NCI-H345 (cell line): Measurements from ENCODE around the gene FERMT3.

ENCODE experiments used
- DNase-seq: peaks from one replicate; lab custom pipeline; 2025; lab: John Stamatoyannopoulos, UW

Gene FERMT3

GRCh38 chr11:64186492-64187165 lies 19.9 kb upstream of the FERMT3 start:
- DNase-seq, result peak; percentile 40

DNA sequence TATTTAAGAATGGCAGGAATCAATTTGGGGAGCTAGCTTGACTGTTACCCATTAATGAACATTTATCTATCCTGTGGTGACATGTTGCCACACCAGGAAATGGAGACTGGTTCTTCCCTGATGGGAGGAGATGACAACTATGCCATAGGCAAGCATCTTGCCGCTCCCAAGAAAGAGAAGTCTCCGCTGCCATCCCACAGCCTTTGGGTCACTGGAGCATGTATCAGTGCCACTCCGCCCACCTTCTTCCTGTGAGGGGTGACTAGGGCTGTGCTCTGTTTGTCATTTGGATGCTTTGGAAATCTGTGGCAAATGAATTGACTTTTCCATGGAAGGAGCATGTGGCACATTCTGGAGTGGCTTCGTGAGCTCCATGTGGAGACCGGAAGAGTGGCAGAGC lies 14.1 kb upstream of the FERMT3 start:
- no peak for DNase-seq

- DNase-seq, result no peak
Observed at GRCh38 chr11:64196626-64197025, 9.9 kb upstream of the FERMT3 start.

DNA sequence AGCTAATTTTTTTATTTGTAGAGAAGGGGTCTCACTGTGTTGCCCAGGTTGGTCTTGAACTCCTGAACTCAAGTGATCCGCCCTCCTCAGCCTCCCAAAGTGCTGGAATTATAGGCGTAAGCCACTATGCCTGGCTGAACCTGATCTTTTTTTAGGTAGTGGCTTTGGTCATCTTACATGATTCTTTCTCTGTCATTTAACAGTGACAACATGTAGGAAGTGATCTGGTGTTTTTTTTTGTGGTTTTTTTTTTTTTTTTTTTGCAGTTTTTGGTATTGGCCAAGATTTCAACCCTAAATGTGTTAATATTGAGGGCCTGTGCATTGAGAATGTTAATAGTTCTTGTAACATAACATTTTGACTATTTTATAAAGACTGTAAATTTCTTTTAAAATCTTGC lies 8.0 kb upstream of the FERMT3 start:
- no peak for DNase-seq

DNA sequence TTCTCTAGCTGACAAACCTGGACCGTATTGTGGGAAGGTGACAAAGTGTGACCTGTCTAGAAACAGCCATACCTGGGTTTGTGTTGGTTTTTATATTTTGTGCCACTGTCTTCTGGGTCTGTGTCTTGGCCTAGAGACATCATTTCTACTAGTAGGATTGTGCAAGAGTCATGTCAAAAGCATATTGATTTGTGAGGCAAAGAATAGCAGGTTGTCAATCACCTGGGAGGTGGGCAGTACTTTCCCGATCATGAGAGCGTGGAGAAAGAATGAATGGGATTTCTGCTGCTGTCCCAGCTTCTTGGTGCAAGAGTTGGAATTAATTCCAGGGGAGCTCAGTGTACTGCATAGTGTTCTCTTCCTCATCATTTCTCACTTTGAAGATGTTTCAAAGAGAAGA lies 5.0 kb upstream of the FERMT3 start:
- DNase-seq, result no peak

DNA sequence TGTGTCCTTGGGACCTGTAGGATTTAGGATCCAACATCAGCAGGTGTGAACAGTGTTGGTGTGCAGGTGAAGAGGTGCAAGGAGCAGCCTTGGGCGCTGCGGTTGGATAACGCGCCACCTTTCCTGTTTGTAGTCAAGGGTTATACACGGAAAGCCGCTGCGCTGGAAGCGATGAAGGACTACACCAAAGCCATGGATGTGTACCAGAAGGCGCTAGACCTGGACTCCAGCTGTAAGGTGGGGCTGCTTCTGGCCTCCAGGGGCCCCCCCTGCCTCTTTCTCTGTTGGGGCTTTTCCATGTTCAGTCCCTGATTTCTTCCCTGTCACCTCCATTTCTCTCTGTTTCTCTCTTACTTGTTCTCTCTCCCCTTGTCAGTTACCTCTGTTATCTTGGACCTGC lies 3.5 kb upstream of the FERMT3 start:
- no peak for DNase-seq

DNA sequence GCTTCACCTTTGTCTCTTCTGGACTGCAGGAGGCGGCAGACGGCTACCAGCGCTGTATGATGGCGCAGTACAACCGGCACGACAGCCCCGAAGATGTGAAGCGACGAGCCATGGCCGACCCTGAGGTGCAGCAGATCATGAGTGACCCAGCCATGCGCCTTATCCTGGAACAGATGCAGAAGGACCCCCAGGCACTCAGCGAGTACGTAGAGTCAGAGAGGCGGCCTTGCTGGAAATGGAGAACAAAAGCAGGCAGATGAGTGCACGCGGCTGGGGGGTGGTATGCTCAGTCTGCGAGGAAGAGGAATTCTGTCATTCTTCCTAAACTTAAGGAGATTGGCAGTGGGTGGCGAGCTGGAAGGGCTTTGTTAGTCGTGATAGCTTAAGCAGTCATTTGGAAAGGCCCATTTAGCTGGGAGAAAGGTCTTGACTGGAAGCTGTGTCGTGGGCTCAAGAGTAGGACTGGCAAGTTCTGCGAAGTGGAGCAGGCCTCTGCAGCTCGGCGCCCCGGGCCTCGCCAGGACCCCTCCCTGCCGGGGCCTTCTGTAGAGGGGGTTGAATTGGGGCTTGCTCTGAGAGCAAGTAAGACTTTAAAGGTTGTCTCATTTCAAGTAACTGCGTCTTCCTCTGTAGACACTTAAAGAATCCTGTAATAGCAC lies 3.0 kb upstream of the FERMT3 start:
- no peak for DNase-seq

- no peak for DNase-seq
Observed at GRCh38 chr11:64204080-64204440, 2.5 kb upstream of the FERMT3 start.

GRCh38 chr11:64204464-64204989 lies 2.0 kb upstream of the FERMT3 start:
- DNase-seq, result peak; percentile 69

DNA sequence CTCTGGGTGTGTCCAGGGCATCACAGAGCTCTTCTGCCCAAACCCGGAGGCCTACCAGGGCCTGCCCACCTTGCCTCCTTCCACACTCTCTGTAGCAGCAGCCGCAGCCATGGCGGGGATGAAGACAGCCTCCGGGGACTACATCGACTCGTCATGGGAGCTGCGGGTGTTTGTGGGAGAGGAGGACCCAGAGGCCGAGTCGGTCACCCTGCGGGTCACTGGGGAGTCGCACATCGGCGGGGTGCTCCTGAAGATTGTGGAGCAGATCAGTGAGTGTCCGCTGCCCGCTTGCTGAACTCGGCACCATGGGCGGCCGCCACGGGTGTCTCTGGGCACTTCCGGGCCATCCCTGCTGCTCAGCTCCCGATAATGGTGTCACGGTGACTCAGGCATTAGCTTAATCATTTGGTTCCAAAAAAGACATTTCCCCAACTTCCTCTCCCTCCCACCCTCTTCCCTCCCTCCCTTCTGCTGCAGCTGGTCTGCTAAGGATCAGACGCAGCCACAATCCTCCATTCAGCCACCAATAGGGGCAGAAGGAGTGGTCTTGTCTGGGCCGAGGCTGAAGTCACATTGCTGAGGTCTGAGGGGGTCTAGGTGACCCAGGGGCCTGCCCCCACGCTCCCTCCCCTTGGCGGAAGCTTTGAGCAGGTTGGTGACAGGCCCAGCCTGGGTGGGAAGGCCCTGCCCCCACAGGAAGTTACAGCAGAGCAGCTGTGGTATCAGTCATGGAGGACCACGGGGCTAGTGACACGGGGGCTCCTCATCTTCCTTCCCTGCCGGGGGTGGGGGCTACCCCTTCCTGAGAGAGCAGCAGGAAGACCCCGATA lies 950 bp downstream of the FERMT3 start:
- DNase-seq, result no peak

DNA sequence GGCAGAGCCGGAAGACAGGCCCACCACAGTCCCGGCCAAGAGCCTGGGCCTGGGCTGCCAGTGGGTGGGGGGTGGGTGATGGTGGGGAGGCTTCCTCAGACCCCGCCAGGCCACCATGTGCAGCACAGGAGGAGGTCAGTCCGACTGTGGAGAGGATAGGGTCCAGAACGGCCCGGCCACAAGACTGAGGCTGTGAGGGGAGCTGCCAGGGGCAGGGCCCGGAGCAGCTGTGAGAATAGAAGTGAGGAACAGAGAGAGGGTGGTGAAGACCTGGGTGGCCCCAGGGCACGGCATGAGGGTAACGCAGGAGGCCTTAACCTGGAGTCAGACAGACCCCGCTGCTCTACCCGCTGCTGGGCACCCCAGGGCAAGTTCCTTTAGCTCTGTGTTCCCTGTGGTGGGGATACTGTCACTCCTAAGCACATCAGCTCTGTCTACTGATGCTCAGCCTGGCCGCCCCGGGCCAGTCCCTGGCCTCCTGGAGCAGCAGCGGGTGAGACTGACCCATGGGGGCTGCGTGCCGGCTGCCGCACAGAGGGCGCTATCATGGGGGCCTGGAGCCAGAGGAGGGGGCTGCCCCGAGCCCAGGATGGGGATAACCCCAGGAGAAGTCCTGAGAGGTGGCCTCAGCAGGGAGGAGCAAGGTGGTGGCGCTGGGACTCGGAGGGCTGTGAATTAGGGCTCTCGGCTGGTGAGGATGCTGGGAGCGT lies 1.7 kb downstream of the FERMT3 start:
- no peak for DNase-seq

DNA sequence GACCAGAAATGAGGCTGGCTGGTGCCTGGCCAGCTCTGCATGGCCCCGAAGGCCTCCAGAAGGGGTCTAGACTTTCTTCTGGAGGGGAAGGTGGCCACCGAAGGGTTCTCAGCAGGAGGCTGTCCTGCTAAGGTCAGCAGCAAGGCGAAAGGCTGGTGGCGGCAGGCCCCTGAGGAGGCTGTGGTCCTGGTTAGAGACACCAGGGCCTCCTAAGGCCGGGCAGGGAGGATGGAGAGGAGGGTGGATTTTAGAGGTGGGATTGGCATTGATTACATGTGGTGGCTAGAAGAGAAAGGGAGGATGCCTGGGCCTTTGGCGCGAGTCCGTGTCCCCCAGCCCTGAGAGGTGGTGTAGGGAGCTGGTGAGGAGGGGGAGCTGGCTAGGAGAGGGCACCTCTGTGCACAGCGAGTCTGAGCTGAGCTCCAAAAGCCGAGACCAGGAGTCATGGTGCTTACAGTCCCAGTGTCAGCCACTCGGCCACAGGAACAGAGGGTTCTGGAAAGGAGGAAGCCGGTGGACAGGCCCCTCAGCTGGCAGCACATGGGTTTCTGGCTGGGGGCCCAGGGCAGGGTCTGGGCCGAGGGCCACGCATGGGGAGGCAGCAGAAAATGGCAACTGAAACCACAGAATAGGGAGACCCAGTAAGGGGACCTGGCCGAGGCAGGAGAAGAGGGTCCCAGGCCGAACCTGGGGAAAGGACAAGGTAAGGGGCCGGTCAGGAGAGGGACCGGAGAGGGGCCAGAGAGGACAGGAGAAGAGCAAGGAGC lies 2.5 kb downstream of the FERMT3 start:
- no peak for DNase-seq

DNA sequence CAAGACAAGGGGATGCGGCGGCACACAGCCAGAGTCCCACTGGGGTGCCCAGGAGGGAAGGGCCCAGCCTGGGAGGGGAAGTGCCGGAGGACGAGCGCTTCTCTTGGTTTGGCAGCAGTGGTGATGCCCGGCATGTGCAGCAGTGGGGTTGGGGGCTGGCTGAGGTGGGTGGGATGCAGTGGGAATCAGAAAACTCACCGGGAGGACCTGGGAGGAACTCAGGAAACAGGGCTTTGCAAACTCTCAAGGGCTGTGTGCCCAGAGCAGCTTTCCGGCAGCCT lies 3.0 kb downstream of the FERMT3 start:
- DNase-seq, result no peak

- DNase-seq, result no peak
Observed at GRCh38 chr11:64210301-64211020, 3.9 kb downstream of the FERMT3 start.

GRCh38 chr11:64211181-64211872 lies 4.8 kb downstream of the FERMT3 start:
- no peak for DNase-seq

GRCh38 chr11:64216879-64217278 lies 10.4 kb downstream of the FERMT3 start:
- no peak for DNase-seq

DNA sequence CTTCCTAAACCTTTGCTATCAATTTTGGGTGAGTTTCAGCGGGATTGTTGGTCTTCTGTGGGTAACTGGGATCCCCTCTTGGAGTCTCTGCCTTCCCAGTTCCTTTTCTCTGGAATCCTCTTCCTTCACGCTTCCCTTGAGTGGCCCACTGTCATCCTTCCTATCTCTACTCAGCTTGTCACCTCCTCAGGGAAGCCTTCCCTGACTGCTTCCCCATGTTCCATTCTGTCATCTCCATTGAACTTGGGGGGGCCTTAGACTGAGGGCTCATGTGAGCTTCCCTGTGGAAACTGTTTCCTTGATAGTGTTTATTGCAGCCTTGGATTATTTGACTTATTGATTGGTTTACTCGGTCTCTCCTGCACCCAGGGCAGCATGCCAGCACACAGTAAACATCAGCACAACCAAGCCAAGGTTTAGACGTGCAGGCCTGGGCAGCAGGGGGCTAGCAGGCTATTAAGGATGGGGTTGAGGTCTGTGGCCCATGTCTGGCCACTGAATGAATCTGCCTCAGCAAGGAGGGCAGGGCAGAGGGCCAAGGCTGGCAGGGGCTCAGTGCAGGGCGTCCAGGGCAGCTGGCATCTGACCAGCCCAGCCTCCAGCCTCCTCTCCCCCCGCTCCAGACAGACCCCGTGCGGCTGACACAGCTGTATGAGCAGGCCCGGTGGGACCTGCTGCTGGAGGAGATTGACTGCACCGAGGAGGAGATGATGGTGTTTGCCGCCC lies 12.3 kb downstream of the FERMT3 start:
- no peak for DNase-seq

GRCh38 chr11:64219354-64219684 lies 12.8 kb downstream of the FERMT3 start:
- DNase-seq, result no peak

GRCh38 chr11:64219755-64220154 lies 13.2 kb downstream of the FERMT3 start:
- no peak for DNase-seq

DNA sequence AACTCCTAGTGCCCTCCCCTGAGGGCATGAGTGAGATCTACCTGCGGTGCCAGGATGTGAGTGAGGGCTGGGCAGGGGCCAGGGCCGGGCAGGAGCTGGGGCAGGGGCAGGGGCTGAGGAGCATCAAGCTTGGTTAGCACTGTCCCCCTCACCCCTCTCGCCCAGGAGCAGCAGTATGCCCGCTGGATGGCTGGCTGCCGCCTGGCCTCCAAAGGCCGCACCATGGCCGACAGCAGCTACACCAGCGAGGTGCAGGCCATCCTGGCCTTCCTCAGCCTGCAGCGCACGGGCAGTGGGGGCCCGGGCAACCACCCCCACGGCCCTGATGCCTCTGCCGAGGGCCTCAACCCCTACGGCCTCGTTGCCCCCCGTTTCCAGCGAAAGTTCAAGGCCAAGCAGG lies 13.8 kb downstream of the FERMT3 start:
- DNase-seq, result no peak
